ENCODE measurements around the gene SWT1. TPM values are rescaled to one million over a fixed set of nuclear protein-coding genes. Genes with fewer than 3 reads are reported as not detected.

SWT1 gene
- total RNA-seq, 1 donor from 2014 or later: 5.5 TPM

DNA sequence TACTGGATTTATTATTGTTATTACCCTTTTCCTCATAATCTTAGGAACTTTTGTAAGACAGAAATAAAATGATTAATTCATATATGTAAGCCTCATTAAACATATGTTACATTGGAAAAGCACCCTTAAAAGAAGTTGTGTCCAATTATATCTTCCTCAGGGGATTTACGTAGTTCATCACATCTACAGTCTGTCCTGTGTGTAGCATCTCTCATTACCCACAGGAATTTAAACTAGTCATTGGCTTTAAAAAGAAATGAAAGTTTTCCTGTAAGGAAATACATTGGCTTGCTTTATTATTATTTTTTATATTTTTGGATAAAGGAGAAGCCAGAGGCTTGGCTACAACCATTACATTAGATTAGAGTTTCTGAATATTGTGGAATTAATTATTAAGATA, 56.1 kb downstream of the SWT1 start:
- Mint-ChIP-seq H3K4me3 (no peak overlapping the region), H3K9me3 (peaks cover 5% of the 10 kb centered on the region), H3K36me3 (ENCODE audit: low read depth) (peaks cover 36% of the 10 kb centered on the region), H3K4me1 (no peaks in the 10 kb centered on the region), H3K27ac (no peak overlapping the region), H3K27me3 (no peaks in the 10 kb centered on the region)
- TF ChIP-seq, protein P1, sequence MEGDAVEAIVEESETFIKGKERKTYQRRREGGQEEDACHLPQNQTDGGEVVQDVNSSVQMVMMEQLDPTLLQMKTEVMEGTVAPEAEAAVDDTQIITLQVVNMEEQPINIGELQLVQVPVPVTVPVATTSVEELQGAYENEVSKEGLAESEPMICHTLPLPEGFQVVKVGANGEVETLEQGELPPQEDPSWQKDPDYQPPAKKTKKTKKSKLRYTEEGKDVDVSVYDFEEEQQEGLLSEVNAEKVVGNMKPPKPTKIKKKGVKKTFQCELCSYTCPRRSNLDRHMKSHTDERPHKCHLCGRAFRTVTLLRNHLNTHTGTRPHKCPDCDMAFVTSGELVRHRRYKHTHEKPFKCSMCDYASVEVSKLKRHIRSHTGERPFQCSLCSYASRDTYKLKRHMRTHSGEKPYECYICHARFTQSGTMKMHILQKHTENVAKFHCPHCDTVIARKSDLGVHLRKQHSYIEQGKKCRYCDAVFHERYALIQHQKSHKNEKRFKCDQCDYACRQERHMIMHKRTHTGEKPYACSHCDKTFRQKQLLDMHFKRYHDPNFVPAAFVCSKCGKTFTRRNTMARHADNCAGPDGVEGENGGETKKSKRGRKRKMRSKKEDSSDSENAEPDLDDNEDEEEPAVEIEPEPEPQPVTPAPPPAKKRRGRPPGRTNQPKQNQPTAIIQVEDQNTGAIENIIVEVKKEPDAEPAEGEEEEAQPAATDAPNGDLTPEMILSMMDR (IDR thresholded peaks at IDR 0.05): no peak
- intact Hi-C loops (cut with micrococcal nuclease): no loop called here
- DNase-seq (no peak), ATAC-seq (ENCODE audit: low read depth) (no peak)
- ChIA-PET POLR2A (no interaction called here), CTCF (no interaction called here)

DNA sequence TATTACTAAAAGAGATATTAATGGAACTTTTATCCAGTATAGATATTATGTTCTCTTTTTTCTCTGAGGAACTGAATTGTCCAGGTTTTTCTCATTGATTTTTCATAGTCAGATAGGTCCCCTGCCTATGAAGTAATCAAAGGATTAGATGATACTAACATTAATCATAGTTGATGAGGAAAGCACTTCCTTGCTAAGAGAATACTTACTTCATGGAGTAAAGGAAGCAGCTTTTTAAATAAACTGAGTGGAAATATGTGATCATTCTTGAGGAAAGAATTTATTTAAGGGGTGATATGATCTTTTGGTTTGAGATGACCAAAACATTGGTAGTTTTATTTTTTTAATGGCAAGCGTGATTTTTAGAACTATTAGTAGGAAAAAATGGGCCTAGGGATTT, 58.9 kb downstream of the SWT1 start:
- intact Hi-C loops (cut with micrococcal nuclease): no loop called here
- Mint-ChIP-seq H3K9me3 (peaks cover 2% of the 10 kb centered on the region), H3K36me3 (ENCODE audit: low read depth) (peaks cover 18% of the 10 kb centered on the region), H3K27me3 (no peaks in the 10 kb centered on the region), H3K4me1 (no peaks in the 10 kb centered on the region), H3K4me3 (no peak overlapping the region), H3K27ac (no peak overlapping the region)
- TF ChIP-seq, protein P1 (IDR thresholded peaks at IDR 0.05): no peak
- CTCF ChIA-PET: no interaction called here
- DNase-seq: no peak
- POLR2A ChIA-PET: no interaction called here
- ATAC-seq (ENCODE audit: low read depth): no peak

DNA sequence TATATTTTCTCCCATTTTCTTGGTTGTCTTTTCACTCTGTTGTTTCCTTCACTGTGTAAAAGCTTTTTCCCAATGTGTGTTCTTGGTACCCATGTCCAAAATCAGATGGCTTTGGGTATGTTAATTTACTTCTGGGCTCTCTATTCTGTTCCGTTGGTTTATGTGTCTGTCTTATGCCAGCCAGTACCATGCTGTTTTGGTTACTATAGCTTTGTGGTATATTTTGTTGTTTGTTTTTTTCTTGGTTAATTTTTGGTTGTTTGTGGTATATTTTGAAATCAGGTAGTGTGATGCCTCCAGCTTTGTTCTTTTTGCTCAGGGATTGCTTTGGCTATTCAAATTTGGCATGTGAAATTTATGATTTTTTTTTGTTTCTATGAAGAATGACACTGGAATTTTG, 67.2 kb downstream of the SWT1 start:
- Mint-ChIP-seq H3K4me1 (no peaks in the 10 kb centered on the region), H3K27ac (no peak overlapping the region), H3K9me3 (peaks cover 14% of the 10 kb centered on the region), H3K27me3 (no peaks in the 10 kb centered on the region), H3K36me3 (ENCODE audit: low read depth) (peaks cover 36% of the 10 kb centered on the region), H3K4me3 (no peak overlapping the region)
- DNase-seq (no peak), ATAC-seq (ENCODE audit: low read depth) (no peak)
- ChIA-PET POLR2A (no interaction called here), CTCF (no interaction called here)
- TF ChIP-seq, protein P1 (IDR thresholded peaks at IDR 0.05): no peak
- intact Hi-C loops (cut with micrococcal nuclease): no loop called here

DNA sequence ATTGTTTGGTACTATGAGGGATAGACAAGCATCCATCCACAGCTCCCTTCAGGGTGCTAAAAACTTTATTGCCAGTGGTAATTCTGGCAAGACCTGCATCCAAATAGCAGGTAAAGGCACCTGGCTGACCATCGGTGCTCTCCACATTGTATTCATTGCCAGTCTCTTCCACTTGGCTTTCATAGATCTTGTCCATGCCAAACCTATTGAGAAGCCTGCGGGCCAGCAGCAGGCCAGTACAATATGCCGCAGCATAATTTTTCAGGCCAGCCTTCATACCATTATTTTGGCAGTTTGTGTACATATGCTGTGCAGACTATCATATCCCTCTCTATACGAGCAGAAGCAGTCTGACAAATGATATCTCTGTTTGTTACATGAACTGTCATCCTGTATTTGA, 70.2 kb downstream of the SWT1 start:
- peaks cover 38% of the 10 kb centered on the region for H3K36me3 Mint-ChIP-seq (ENCODE audit: low read depth)
- peaks cover 14% of the 10 kb centered on the region for H3K9me3 Mint-ChIP-seq
- H3K27ac Mint-ChIP-seq: no peak overlapping the region
- H3K4me1 Mint-ChIP-seq: no peaks in the 10 kb centered on the region
- DNase-seq (no peak), ATAC-seq (ENCODE audit: low read depth) (no peak)
- H3K27me3 Mint-ChIP-seq: no peaks in the 10 kb centered on the region
- CTCF ChIA-PET: no interaction called here
- TF ChIP-seq, protein P1 (IDR thresholded peaks at IDR 0.05): no peak
- H3K4me3 Mint-ChIP-seq: no peak overlapping the region
- intact Hi-C loops (cut with micrococcal nuclease): no loop called here
- POLR2A ChIA-PET: interaction anchor here (0.7 kb wide), 1 partner anchor 89 kb away, joined by 5 read pairs; no protein-coding TSS in a partner anchor

DNA sequence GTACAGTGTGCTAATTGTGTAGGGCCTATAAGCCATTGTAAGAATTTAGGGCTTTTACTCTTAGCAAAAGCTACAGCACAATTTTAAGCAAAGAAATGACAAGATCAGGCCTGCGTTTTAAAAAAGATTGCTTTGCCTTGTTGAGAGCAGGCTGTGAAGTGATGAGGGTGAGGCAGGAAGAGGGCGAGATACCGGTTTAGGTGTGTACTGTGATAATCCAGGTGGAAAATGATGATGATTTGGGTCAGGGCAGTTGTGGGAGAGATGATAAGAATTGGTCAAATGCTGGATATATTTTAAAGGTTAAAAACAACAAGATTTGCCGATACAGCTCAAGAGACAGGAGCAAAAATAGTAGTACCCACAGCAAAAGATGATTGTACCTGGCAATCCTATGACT, 72.0 kb downstream of the SWT1 start:
- TF ChIP-seq, protein P1 (IDR thresholded peaks at IDR 0.05): no peak
- Mint-ChIP-seq H3K4me1 (no peaks in the 10 kb centered on the region), H3K4me3 (no peak overlapping the region), H3K27ac (no peak overlapping the region), H3K27me3 (no peaks in the 10 kb centered on the region), H3K36me3 (ENCODE audit: low read depth) (peaks cover 31% of the 10 kb centered on the region), H3K9me3 (peaks cover 9% of the 10 kb centered on the region)
- ChIA-PET POLR2A (no interaction called here), CTCF (no interaction called here)
- intact Hi-C loops (cut with micrococcal nuclease): no loop called here
- ATAC-seq (ENCODE audit: low read depth): no peak
- DNase-seq: no peak

All from activated B cell treated with CpG ODN at 0.5 μM for 24 hours (primary cell).